ENCODE data around the gene RSU1.

The RSU1 gene

GRCh38 chr10:16673443-16673842, 143.8 kb downstream of the RSU1 start:
- Histone ChIP-seq H3K4me3 (no peak overlapping the region), H3K9me3 (peaks cover 6% of the 10 kb centered on the region; the same call in 1 of the 2 replicates), H4K20me1 (0 out of 2 replicates have a peak, but pooled peaks cover 18% of the 10 kb centered on the region), H3K4me1 (no peaks in the 10 kb centered on the region), H3K9ac (no peak overlapping the region), H3K27ac (no peak overlapping the region), H3K36me3 (0 out of 2 replicates have a peak, but pooled peaks cover 8% of the 10 kb centered on the region), H3K27me3 (no peaks in the 10 kb centered on the region), H3K4me2 (no peak overlapping the region)
- no peak for TF ChIP-seq Cebpa-rat (IDR thresholded peaks at IDR 0.05)

GRCh38 chr10:16663444-16663843, 153.8 kb downstream of the RSU1 start:
- H3K27me3 ChIP-seq: no peaks in the 10 kb centered on the region
- no peak overlapping the region for H3K4me2 ChIP-seq
- H3K9me3 ChIP-seq: no peaks in the 10 kb centered on the region
- no peak overlapping the region for H3K4me3 ChIP-seq
- no peaks in the 10 kb centered on the region for H3K4me1 ChIP-seq
- H4K20me1 ChIP-seq: no peaks in the 10 kb centered on the region
- TF ChIP-seq Cebpa-rat (IDR thresholded peaks at IDR 0.05): no peak
- no peak overlapping the region for H3K9ac ChIP-seq
- no peak overlapping the region for H3K27ac ChIP-seq
- H3K36me3 ChIP-seq: no peaks in the 10 kb centered on the region

GRCh38 chr10:16662923-16663322, 154.3 kb downstream of the RSU1 start:
- Histone ChIP-seq H3K27ac (no peak overlapping the region), H3K4me1 (no peaks in the 10 kb centered on the region), H3K4me2 (no peak overlapping the region)

GRCh38 chr10:16656895-16657294, 160.3 kb downstream of the RSU1 start:
- no peak for TF ChIP-seq Cebpa-rat (IDR thresholded peaks at IDR 0.05)
- Histone ChIP-seq H3K27ac (no peak overlapping the region), H3K4me2 (no peak overlapping the region), H3K9ac (no peak overlapping the region), H3K9me3 (no peaks in the 10 kb centered on the region), H3K4me3 (no peak overlapping the region), H3K36me3 (no peaks in the 10 kb centered on the region), H3K4me1 (no peaks in the 10 kb centered on the region), H4K20me1 (no peaks in the 10 kb centered on the region), H3K27me3 (no peaks in the 10 kb centered on the region)

More at GRCh38 chr10:16662923-16663322, 154.3 kb downstream of the RSU1 start:
- Histone ChIP-seq H3K9ac (no peak overlapping the region), H3K9me3 (no peaks in the 10 kb centered on the region), H3K36me3 (no peaks in the 10 kb centered on the region), H3K27me3 (no peaks in the 10 kb centered on the region), H3K4me3 (no peak overlapping the region), H4K20me1 (no peaks in the 10 kb centered on the region)
- no peak for TF ChIP-seq Cebpa-rat (IDR thresholded peaks at IDR 0.05)

- H4K20me1 ChIP-seq: no peaks in the 10 kb centered on the region
- H3K4me2 ChIP-seq: no peak overlapping the region
- no peak for TF ChIP-seq Cebpa-rat (IDR thresholded peaks at IDR 0.05)
- H3K36me3 ChIP-seq: no peaks in the 10 kb centered on the region
- H3K9me3 ChIP-seq: no peaks in the 10 kb centered on the region
- H3K4me3 ChIP-seq: no peak overlapping the region
- H3K9ac ChIP-seq: no peak overlapping the region
- no peaks in the 10 kb centered on the region for H3K27me3 ChIP-seq
- no peaks in the 10 kb centered on the region for H3K4me1 ChIP-seq
- H3K27ac ChIP-seq: no peak overlapping the region
Observed at GRCh38 chr10:16653224-16653623, 164.0 kb downstream of the RSU1 start.

GRCh38 chr10:16652154-16652553, 165.1 kb downstream of the RSU1 start:
- H3K4me3 ChIP-seq: no peak overlapping the region
- no peak for TF ChIP-seq Cebpa-rat (IDR thresholded peaks at IDR 0.05)
- no peak overlapping the region for H3K4me2 ChIP-seq
- H3K4me1 ChIP-seq: no peaks in the 10 kb centered on the region
- no peaks in the 10 kb centered on the region for H3K9me3 ChIP-seq
- H3K36me3 ChIP-seq: no peaks in the 10 kb centered on the region
- H3K27ac ChIP-seq: no peak overlapping the region
- no peaks in the 10 kb centered on the region for H4K20me1 ChIP-seq
- no peaks in the 10 kb centered on the region for H3K27me3 ChIP-seq
- no peak overlapping the region for H3K9ac ChIP-seq

GRCh38 chr10:16649757-16650156, 167.5 kb downstream of the RSU1 start:
- no peak overlapping the region for H3K9ac ChIP-seq
- no peak overlapping the region for H3K4me3 ChIP-seq
- H3K27me3 ChIP-seq: no peaks in the 10 kb centered on the region
- H3K9me3 ChIP-seq: no peaks in the 10 kb centered on the region
- no peaks in the 10 kb centered on the region for H3K36me3 ChIP-seq
- H4K20me1 ChIP-seq: no peaks in the 10 kb centered on the region
- no peak overlapping the region for H3K27ac ChIP-seq
- H3K4me1 ChIP-seq: peaks cover 9% of the 10 kb centered on the region
- no peak for TF ChIP-seq Cebpa-rat (IDR thresholded peaks at IDR 0.05)
- no peak overlapping the region for H3K4me2 ChIP-seq

- TF ChIP-seq Cebpa-rat (IDR thresholded peaks at IDR 0.05): no peak
- Histone ChIP-seq H3K36me3 (no peaks in the 10 kb centered on the region), H3K9ac (no peak overlapping the region), H3K27ac (no peak overlapping the region), H3K4me3 (no peak overlapping the region), H3K4me2 (no peak overlapping the region), H4K20me1 (no peaks in the 10 kb centered on the region), H3K9me3 (no peaks in the 10 kb centered on the region), H3K27me3 (no peaks in the 10 kb centered on the region), H3K4me1 (peaks cover 9% of the 10 kb centered on the region)
Observed at GRCh38 chr10:16648366-16648765, 168.9 kb downstream of the RSU1 start.

GRCh38 chr10:16646181-16647059, 170.8 kb downstream of the RSU1 start:
- H3K4me1 ChIP-seq: peaks cover 9% of the 10 kb centered on the region
- TF ChIP-seq Cebpa-rat (IDR thresholded peaks at IDR 0.05): no peak
- no peaks in the 10 kb centered on the region for H3K9me3 ChIP-seq
- H3K27ac ChIP-seq: no peak overlapping the region
- H3K4me3 ChIP-seq: no peak overlapping the region
- no peaks in the 10 kb centered on the region for H3K27me3 ChIP-seq
- H3K36me3 ChIP-seq: no peaks in the 10 kb centered on the region
- H3K9ac ChIP-seq: no peak overlapping the region
- H4K20me1 ChIP-seq: no peaks in the 10 kb centered on the region
- H3K4me2 ChIP-seq: no peak overlapping the region

GRCh38 chr10:16644146-16644545, 173.1 kb downstream of the RSU1 start:
- Histone ChIP-seq H3K9me3 (no peaks in the 10 kb centered on the region), H3K27ac (no peak overlapping the region), H3K4me1 (peaks cover 9% of the 10 kb centered on the region), H3K36me3 (no peaks in the 10 kb centered on the region), H4K20me1 (no peaks in the 10 kb centered on the region), H3K4me3 (no peak overlapping the region), H3K27me3 (no peaks in the 10 kb centered on the region), H3K4me2 (no peak overlapping the region), H3K9ac (no peak overlapping the region)
- no peak for TF ChIP-seq Cebpa-rat (IDR thresholded peaks at IDR 0.05)

Measured in BLaER1 (cell line).